Measurements from ENCODE around the gene PRDM16. TPM values are rescaled to one million over a fixed set of nuclear protein-coding genes. Genes with fewer than 3 reads are reported as not detected.

PRDM16 gene
- total and polyA plus RNA-seq, 2 of the 13 experiments (the other 11 are each of a cell fraction or from before 2014, with no cell fraction given): 0.15 to 0.81 TPM

DNA sequence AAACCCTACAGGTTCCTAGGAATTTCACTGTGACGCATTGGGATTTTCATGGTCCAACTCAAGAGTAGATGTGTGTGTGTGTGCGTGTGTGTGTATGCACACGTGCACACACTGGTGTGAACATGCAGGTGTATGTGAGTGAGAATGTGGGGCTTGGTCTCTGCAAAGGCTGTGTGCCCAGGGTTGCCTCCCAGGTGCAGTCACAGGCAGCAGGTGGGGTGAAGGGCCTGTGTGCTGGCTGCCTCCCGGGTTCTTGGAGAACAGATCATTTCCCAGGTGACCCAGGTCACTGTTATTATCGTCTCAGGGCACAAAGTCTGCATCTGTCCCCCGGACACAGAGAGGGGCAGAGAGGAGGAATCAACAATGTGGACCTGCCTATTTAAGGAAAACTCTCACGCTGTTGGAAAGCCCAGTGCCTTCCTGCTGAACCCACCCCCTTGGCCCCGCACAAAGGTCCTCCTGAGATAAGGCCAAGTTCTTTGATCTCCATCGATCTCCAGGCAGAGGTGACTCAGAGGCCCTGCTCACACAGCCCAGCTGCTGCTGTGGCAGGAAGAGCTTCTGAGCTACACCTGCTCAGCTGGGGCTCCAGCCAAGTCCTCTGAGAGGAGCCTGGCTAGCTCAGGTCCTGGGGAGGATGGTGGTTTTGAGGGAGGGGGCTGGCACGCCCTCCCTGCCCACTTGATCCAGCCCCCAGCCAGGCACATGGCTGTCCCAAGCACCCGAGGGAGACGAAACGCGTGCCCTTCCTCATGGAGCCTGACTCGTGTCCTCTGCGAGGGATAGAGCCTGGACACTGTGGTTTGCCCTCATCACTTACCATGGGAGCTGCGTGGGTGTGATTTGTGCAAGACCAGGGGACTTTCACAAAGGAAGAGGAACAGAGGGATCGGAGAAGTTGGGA, 251.5 kb downstream of the PRDM16 start (continued):
- TF ChIP-seq, protein P1, sequence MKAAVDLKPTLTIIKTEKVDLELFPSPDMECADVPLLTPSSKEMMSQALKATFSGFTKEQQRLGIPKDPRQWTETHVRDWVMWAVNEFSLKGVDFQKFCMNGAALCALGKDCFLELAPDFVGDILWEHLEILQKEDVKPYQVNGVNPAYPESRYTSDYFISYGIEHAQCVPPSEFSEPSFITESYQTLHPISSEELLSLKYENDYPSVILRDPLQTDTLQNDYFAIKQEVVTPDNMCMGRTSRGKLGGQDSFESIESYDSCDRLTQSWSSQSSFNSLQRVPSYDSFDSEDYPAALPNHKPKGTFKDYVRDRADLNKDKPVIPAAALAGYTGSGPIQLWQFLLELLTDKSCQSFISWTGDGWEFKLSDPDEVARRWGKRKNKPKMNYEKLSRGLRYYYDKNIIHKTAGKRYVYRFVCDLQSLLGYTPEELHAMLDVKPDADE (CRISPR knock-in tag; IDR thresholded peaks at IDR 0.05): 0 out of 2 replicates have a peak, but pooled peaks have one; percentile 39
- TF ChIP-seq SUZ12 (IDR thresholded peaks at IDR 0.05; ENCODE audit: low read depth, low read length) (no peak), PLRG1 (conservative IDR thresholded peaks at IDR 0.05) (no peak), ZNF235 (CRISPR knock-in tag; IDR thresholded peaks at IDR 0.05; ENCODE audit: borderline replicate concordance) (no peak), PHB2 (IDR thresholded peaks at IDR 0.05; ENCODE audit: partially characterized antibody) (no peak), ATAD3A (CRISPR knock-in tag; IDR thresholded peaks at IDR 0.05) (0 out of 2 replicates have a peak, but pooled peaks have one; percentile 47), REL (CRISPR knock-in tag; conservative IDR thresholded peaks at IDR 0.05) (no peak), ZSCAN21 (CRISPR knock-in tag; IDR thresholded peaks at IDR 0.05; ENCODE audit: borderline replicate concordance) (peak; percentile 72; the same call in 1 of the 2 replicates), TOE1 (CRISPR knock-in tag; IDR thresholded peaks at IDR 0.05) (0 out of 2 replicates have a peak, but pooled peaks have one; percentile 62), YEATS4 (CRISPR knock-in tag; IDR thresholded peaks at IDR 0.05; ENCODE audit: borderline replicate concordance) (peak; percentile 91), TAF1 (CRISPR knock-in tag; IDR thresholded peaks at IDR 0.05) (peak; percentile 86), ZNF605 (CRISPR knock-in tag; IDR thresholded peaks at IDR 0.05) (peak; percentile 90), ZNF75D (CRISPR knock-in tag; IDR thresholded peaks at IDR 0.05; ENCODE audit: borderline replicate concordance) (no peak), ZNF788 (CRISPR knock-in tag; IDR thresholded peaks at IDR 0.05; ENCODE audit: borderline replicate concordance) (peak; percentile 98), ZZZ3 (CRISPR knock-in tag; IDR thresholded peaks at IDR 0.05; ENCODE audit: borderline replicate concordance) (peak; percentile 97)
- TF ChIP-seq, protein P2, sequence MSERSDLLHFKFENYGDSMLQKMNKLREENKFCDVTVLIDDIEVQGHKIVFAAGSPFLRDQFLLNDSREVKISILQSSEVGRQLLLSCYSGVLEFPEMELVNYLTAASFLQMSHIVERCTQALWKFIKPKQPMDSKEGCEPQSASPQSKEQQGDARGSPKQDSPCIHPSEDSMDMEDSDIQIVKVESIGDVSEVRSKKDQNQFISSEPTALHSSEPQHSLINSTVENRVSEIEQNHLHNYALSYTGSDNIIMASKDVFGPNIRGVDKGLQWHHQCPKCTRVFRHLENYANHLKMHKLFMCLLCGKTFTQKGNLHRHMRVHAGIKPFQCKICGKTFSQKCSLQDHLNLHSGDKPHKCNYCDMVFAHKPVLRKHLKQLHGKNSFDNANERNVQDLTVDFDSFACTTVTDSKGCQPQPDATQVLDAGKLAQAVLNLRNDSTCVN (CRISPR knock-in tag; IDR thresholded peaks at IDR 0.05; ENCODE audit: borderline replicate concordance): peak; percentile 72; the same call in 1 of the 2 replicates
- TF ChIP-seq, protein P3, sequence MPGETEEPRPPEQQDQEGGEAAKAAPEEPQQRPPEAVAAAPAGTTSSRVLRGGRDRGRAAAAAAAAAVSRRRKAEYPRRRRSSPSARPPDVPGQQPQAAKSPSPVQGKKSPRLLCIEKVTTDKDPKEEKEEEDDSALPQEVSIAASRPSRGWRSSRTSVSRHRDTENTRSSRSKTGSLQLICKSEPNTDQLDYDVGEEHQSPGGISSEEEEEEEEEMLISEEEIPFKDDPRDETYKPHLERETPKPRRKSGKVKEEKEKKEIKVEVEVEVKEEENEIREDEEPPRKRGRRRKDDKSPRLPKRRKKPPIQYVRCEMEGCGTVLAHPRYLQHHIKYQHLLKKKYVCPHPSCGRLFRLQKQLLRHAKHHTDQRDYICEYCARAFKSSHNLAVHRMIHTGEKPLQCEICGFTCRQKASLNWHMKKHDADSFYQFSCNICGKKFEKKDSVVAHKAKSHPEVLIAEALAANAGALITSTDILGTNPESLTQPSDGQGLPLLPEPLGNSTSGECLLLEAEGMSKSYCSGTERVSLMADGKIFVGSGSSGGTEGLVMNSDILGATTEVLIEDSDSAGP (CRISPR knock-in tag; IDR thresholded peaks at IDR 0.05; ENCODE audit: borderline replicate concordance): peak; percentile 95
- TF ChIP-seq, protein P4, sequence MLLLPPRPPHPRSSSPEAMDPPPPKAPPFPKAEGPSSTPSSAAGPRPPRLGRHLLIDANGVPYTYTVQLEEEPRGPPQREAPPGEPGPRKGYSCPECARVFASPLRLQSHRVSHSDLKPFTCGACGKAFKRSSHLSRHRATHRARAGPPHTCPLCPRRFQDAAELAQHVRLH (CRISPR knock-in tag; IDR thresholded peaks at IDR 0.05; ENCODE audit: borderline replicate concordance, low read depth): peak; percentile 91
- TF ChIP-seq, protein P5, sequence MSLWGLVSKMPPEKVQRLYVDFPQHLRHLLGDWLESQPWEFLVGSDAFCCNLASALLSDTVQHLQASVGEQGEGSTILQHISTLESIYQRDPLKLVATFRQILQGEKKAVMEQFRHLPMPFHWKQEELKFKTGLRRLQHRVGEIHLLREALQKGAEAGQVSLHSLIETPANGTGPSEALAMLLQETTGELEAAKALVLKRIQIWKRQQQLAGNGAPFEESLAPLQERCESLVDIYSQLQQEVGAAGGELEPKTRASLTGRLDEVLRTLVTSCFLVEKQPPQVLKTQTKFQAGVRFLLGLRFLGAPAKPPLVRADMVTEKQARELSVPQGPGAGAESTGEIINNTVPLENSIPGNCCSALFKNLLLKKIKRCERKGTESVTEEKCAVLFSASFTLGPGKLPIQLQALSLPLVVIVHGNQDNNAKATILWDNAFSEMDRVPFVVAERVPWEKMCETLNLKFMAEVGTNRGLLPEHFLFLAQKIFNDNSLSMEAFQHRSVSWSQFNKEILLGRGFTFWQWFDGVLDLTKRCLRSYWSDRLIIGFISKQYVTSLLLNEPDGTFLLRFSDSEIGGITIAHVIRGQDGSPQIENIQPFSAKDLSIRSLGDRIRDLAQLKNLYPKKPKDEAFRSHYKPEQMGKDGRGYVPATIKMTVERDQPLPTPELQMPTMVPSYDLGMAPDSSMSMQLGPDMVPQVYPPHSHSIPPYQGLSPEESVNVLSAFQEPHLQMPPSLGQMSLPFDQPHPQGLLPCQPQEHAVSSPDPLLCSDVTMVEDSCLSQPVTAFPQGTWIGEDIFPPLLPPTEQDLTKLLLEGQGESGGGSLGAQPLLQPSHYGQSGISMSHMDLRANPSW (CRISPR knock-in tag; IDR thresholded peaks at IDR 0.05; ENCODE audit: borderline replicate concordance): 0 out of 2 replicates have a peak, but pooled peaks have one; percentile 10
- TF ChIP-seq, protein P6, sequence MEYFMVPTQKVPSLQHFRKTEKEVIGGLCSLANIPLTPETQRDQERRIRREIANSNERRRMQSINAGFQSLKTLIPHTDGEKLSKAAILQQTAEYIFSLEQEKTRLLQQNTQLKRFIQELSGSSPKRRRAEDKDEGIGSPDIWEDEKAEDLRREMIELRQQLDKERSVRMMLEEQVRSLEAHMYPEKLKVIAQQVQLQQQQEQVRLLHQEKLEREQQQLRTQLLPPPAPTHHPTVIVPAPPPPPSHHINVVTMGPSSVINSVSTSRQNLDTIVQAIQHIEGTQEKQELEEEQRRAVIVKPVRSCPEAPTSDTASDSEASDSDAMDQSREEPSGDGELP (IDR thresholded peaks at IDR 0.05; ENCODE audit: borderline replicate concordance, low read depth): peak; percentile 99
